Upper lobe of left lung (tissue), 6 donors: ENCODE data around the gene RNLS. TPM values are rescaled to one million over a fixed set of nuclear protein-coding genes. Genes with fewer than 3 reads are reported as not detected.

Experiments
- ATAC-seq, 2 donors: fragments of 200-7000 bp; cut with Tn5 transposase; one replicate each; pipeline ENCODE4 v1.9.1; 2022; ENCODE audit warnings: mild to moderate bottlenecking in 2 of 2, moderate library complexity in 2 of 2; ENCODE audit not compliant: low FRiP score in 2 of 2
- DNase-seq, 2 donors: peaks; one replicate each; pipeline ENCODE4 v3.0.0-alpha.2; 2019 to 2020
- H3K27ac ChIP-seq, 4 donors: fragments of 200-600 bp; sonication (generic); one replicate each; pipeline ENCODE4 v1.5.1; 2016 to 2019
- H3K27me3 ChIP-seq, 4 donors: fragments of 200-600 bp; sonication (generic); one replicate each; pipeline ENCODE4 v1.5.1; 2017 to 2019
- H3K36me3 ChIP-seq, 4 donors: fragments of 200-600 bp; sonication (generic); one replicate each; pipeline ENCODE4 v1.5.1; 2016 to 2019
- H3K4me1 ChIP-seq, 4 donors: fragments of 200-600 bp; sonication (generic); one replicate each; pipeline ENCODE4 v1.5.1; 2018 to 2019
- H3K4me3 ChIP-seq, 4 donors: fragments of 200-600 bp; sonication (generic); one replicate each; pipeline ENCODE4 v1.5.1; 2017 to 2019; ENCODE audit warnings: mild to moderate bottlenecking in 2 of 4, moderate library complexity in 1 of 4
- H3K9me3 ChIP-seq, 4 donors: fragments of 200-600 bp; sonication (generic); one replicate each; pipeline ENCODE4 v1.5.1; 2018 to 2019
- CTCF ChIP-seq, 6 experiments: fragments of 450-650 bp in 4 of 6; fragments of 200-600 bp in 2 of 6; sonication (generic) in 2 of 6; IDR thresholded peaks; one replicate each; pipeline ENCODE4 v1.5.1; 2016 to 2019; ENCODE audit warnings: antibody characterized with exemption in 6 of 6
- EP300 ChIP-seq, 4 donors: sonication (generic); formaldehyde crosslinking; IDR thresholded peaks; one replicate each; pipeline ENCODE4 v1.5.1; 2017; ENCODE audit warnings: antibody characterized with exemption in 4 of 4, control low read depth in 2 of 4
- POLR2A ChIP-seq, 4 donors: fragments of 450-650 bp; IDR thresholded peaks; one replicate each; pipeline ENCODE4 v1.5.1; 2016 to 2017; ENCODE audit warnings: antibody characterized with exemption in 4 of 4, mild to moderate bottlenecking in 2 of 4
- POLR2AphosphoS5 ChIP-seq, 2 donors: sonication (generic); formaldehyde crosslinking; IDR thresholded peaks; one replicate each; pipeline ENCODE4 v1.5.1; 2017; ENCODE audit warnings: antibody characterized with exemption in 2 of 2
- WGBS, 2 donors: methylation state at CpG; one replicate each; pipeline ENCODE4 v1.1.5; 2017 to 2018; 5-methylcytosine and 5-hydroxymethylcytosine counted together
- total RNA-seq, 6 donors: library from RNA; depleted of rRNA in 4 of 6; stranded (reverse); fragments of >200 nt in 4 of 6; gene quantifications; one replicate each; pipeline versions ENCODE4 v1.1.0 to v1.2.1, GENCODE V29; 2016 to 2021
- donor health status: DM: no; HTN: no; CAD: no; lungs with moderate emphysema.
- donor health status: DM: no; HTN: yes; CAD: no; lungs with severe emphysema.

Gene RNLS
- total RNA-seq, 6 donors from 2014 or later, result 5.0 to 27.1 (median 15.0) TPM

DNA sequence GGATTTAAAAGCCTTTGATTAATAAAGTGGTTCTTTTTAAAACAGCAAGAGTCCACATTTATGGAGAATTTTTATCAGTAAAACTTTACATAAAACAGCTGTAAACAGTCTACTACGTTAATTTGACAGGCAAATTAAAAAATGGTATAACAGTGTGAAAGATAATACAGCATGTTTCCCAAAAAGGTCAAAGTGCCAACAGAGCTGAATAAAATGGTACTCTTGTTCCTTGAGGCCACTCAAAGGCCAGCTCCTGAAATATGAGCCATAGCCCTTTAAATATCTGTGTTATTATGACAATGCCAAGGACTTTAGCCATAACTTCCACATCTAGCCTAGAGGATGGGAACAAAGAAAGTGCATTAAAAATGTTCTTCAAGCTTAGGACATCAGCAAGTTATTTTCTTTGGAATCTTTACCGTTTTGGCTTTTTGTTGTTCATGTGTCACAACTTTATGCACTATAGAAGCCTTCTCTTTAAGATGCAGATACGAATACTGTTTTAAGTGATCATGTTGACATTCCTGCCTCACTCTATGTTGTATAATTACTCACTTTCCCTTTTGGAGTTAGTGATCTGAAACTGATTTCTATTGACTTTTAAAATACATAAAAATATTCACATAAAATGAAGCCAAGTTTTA is 165.6 kb downstream of the RNLS start:
- no peaks in the 10 kb centered on the region for H3K27me3 ChIP-seq

GRCh38 chr10:88416801-88417200 is 166.3 kb downstream of the RNLS start:
- no peaks in the 10 kb centered on the region for H3K36me3 ChIP-seq
- no peak overlapping the region for H3K4me3 ChIP-seq
- no peaks in the 10 kb centered on the region for H3K4me1 ChIP-seq
- ATAC-seq, result no peak
- H3K27me3 ChIP-seq, result no peaks in the 10 kb centered on the region
- TF ChIP-seq CTCF (IDR thresholded peaks at IDR 0.05), result no peak
- no peak for TF ChIP-seq POLR2A (IDR thresholded peaks at IDR 0.05)
- TF ChIP-seq POLR2AphosphoS5 (IDR thresholded peaks at IDR 0.05), result no peak
- no peak for TF ChIP-seq EP300 (IDR thresholded peaks at IDR 0.05)
- no peak overlapping the region for H3K27ac ChIP-seq
- no peaks in the 10 kb centered on the region for H3K9me3 ChIP-seq
- DNase-seq, result no peak
- 91 to 98% methylated on average over 1 of the region's 1 CpG for WGBS, 2 donors

More for the DNA sequence above, 165.6 kb downstream of the RNLS start:
- no peaks in the 10 kb centered on the region for H3K36me3 ChIP-seq
- no peak overlapping the region for H3K27ac ChIP-seq
- no peak for DNase-seq
- H3K9me3 ChIP-seq, result no peaks in the 10 kb centered on the region
- 73 to 74% methylated on average over 3 of the region's 3 CpGs for WGBS, 2 donors
- no peak for TF ChIP-seq EP300 (IDR thresholded peaks at IDR 0.05)
- no peak for TF ChIP-seq POLR2A (IDR thresholded peaks at IDR 0.05)
- TF ChIP-seq CTCF (IDR thresholded peaks at IDR 0.05), result no peak
- H3K4me1 ChIP-seq, result no peaks in the 10 kb centered on the region
- ATAC-seq, result no peak
- no peak overlapping the region for H3K4me3 ChIP-seq

DNA sequence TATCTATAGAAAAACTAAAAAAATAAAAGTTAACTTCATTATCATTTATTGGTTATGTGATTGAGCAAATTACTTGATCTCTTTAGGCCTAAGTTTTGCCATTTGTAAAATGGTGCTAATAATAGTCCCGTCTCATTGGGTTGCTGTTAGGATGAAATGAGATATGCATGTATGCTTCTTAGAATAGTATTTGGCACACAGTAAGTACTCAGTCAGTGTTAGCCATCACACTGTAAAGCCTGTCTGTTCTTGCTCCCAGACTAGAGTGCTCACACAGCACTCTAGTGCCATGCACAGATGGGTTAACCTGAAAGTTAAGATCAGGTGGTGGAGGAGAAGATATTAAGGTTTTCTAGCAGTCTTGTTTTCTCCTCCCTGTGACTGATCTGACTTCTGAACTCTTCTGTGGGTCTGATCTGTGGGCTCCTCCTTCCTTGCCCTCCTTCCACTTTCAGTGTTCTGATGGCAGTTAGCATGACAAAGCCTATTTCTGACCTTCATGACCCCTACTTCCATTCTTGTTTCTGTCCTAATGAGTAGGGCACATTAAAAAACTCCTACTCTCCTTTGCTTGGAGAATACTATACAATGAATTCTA is 167.5 kb downstream of the RNLS start:
- H3K4me1 ChIP-seq, result no peaks in the 10 kb centered on the region
- H3K36me3 ChIP-seq, result no peaks in the 10 kb centered on the region
- WGBS, 2 donors, result 94 to 96% methylated on average over 1 of the region's 1 CpG
- TF ChIP-seq POLR2A (IDR thresholded peaks at IDR 0.05) (no peak), POLR2AphosphoS5 (IDR thresholded peaks at IDR 0.05) (no peak), CTCF (IDR thresholded peaks at IDR 0.05) (no peak), EP300 (IDR thresholded peaks at IDR 0.05) (no peak)
- H3K27ac ChIP-seq, result no peak overlapping the region
- DNase-seq (no peak), ATAC-seq (no peak)
- H3K27me3 ChIP-seq, result no peaks in the 10 kb centered on the region
- no peaks in the 10 kb centered on the region for H3K9me3 ChIP-seq
- no peak overlapping the region for H3K4me3 ChIP-seq

GRCh38 chr10:88413412-88413811 is 169.7 kb downstream of the RNLS start:
- DNase-seq (no peak), ATAC-seq (no peak)
- H3K4me3 ChIP-seq, result no peak overlapping the region
- H3K4me1 ChIP-seq, result no peaks in the 10 kb centered on the region
- no peaks in the 10 kb centered on the region for H3K36me3 ChIP-seq
- no peaks in the 10 kb centered on the region for H3K27me3 ChIP-seq
- TF ChIP-seq CTCF (IDR thresholded peaks at IDR 0.05) (no peak), POLR2A (IDR thresholded peaks at IDR 0.05) (no peak), POLR2AphosphoS5 (IDR thresholded peaks at IDR 0.05) (no peak), EP300 (IDR thresholded peaks at IDR 0.05) (no peak)
- 85 to 97% methylated on average over 3 of the region's 3 CpGs for WGBS, 2 donors
- no peaks in the 10 kb centered on the region for H3K9me3 ChIP-seq
- no peak overlapping the region for H3K27ac ChIP-seq
